Heart left ventricle (tissue), 16 donors: ENCODE data around the gene RAB3D. TPM values are rescaled to one million over a fixed set of nuclear protein-coding genes. Genes with fewer than 3 reads are reported as not detected.
A peak's percentile ranks its signal among the peaks of the same experiment; 100 is the strongest.

Source experiments
- ATAC-seq, 4 donors: fragments of 200-7000 bp; cut with Tn5 transposase; one replicate each; pipeline ENCODE4 v1.9.1; 2020 to 2022; ENCODE audit warnings: moderate library complexity in 4 of 4, mild to moderate bottlenecking in 3 of 4, moderate number of reproducible peaks in 1 of 4
- DNase-seq, 5 donors: peaks; one replicate each; pipeline ENCODE4 v3.0.0-alpha.2; 2020
- H3K27ac ChIP-seq, 12 donors: fragments of 200-600 bp; sonication (generic) in 4 of 12; one replicate each; pipeline versions ENCODE4 v1.5.0 to v1.8.0; 2016 to 2022; ENCODE audit warnings: mild to moderate bottlenecking in 2 of 12
- H3K27me3 ChIP-seq, 9 donors: fragments of 200-600 bp; sonication (generic) in 2 of 9; one replicate each; pipeline versions ENCODE4 v1.5.1 to v1.8.0; 2016 to 2022; ENCODE audit warnings: mild to moderate bottlenecking in 3 of 9
- H3K36me3 ChIP-seq, 9 donors: fragments of 200-600 bp; sonication (generic) in 2 of 9; one replicate each; pipeline versions ENCODE4 v1.5.0 to v1.8.0; 2018 to 2022; ENCODE audit warnings: mild to moderate bottlenecking in 2 of 9
- H3K4me1 ChIP-seq, 12 donors: fragments of 200-600 bp; sonication (generic) in 4 of 12; one replicate each; pipeline versions ENCODE4 v1.5.0 to v1.8.0; 2016 to 2022; ENCODE audit warnings: mild to moderate bottlenecking in 3 of 12
- H3K4me3 ChIP-seq, 12 donors: fragments of 200-600 bp; sonication (generic) in 4 of 12; one replicate each; pipeline versions ENCODE4 v1.5.0 to v1.8.0; 2017 to 2022; ENCODE audit warnings: mild to moderate bottlenecking in 9 of 12, moderate library complexity in 4 of 12
- H3K9me3 ChIP-seq, 12 donors: fragments of 200-600 bp; sonication (generic) in 4 of 12; one replicate each; pipeline versions ENCODE4 v1.5.0 to v1.8.0; 2016 to 2022; ENCODE audit warnings: mild to moderate bottlenecking in 1 of 12
- CTCF ChIP-seq, 12 donors: fragments of 200-600 bp; sonication (generic) in 4 of 12; IDR thresholded peaks; one replicate each; pipeline versions ENCODE4 v1.5.0 to v1.8.0; 2018 to 2022; ENCODE audit warnings: antibody characterized with exemption in 12 of 12, mild to moderate bottlenecking in 5 of 12
- POLR2A ChIP-seq, 2 donors: fragments of 450-650 bp; IDR thresholded peaks; one replicate each; pipeline ENCODE4 v1.6.1; 2017; ENCODE audit warnings: antibody characterized with exemption in 2 of 2, mild to moderate bottlenecking in 2 of 2, moderate library complexity in 2 of 2
- WGBS, 4 donors: extraction: QIAGEN DNeasy Blood & Tissue Kit in 2 of 4; methylation state at CpG; one replicate each; pipeline versions ENCODE4 v1.1.5 to v1.1.7; 2013 to 2018; 5-methylcytosine and 5-hydroxymethylcytosine counted together
- intact Hi-C, 10 donors: fragments of 100-400 bp; cut with DNase I; formaldehyde crosslinking; loops; one replicate each; pipeline versions ENCODE4 v1.11.1 to v1.14.2; 2022
- polyA plus RNA-seq, 2 donors: library from polyadenylated mRNA; stranded (reverse); fragments of 200-250 nt; gene quantifications; one replicate each; pipeline ENCODE4 v1.2.3, GENCODE V29; 2013
- total RNA-seq, 9 donors: library from RNA; depleted of rRNA in 2 of 9; stranded (reverse); fragments of >200 nt in 2 of 9; fragmentation: NEBNext Ultra II Directional in 3 of 9; extraction: Animal tissue kit (Norgen Biotek cat#: 25700) in 3 of 9; gene quantifications; one replicate each; pipeline versions ENCODE4 v1.1.0 to v1.2.4, GENCODE V29; 2016 to 2023
- donor health status: ischemic (EF 13 %, LVEDD 7.1; RV severe dilation, severe dysfunction).
- donor health status: healthy with polysubstance abuse.
- donor health status: DM: no; HTN: yes; CAD: no.
- donor health status: DM: no; HTN: no; CAD: no.
- donor health status: ischemic (EF 25% LVEDD 6.9; RV normal size, moderate dysfunction).
- donor health status: ischemic (EF 25% LVEDD 5.7; RV mildly dilated, moderate dysfunction).
- donor health status: healthy.
- donor health status: DM: yes; HTN: yes; CAD: no.
- donor health status: ischemic (EF 35%, LVEDD 5.7; RV mildly dilated, moderate dysfunction).
- donor health status: nonischemic (EF 11% LVEDD 7.7; RV severe dilation, severe dysfunction).
- donor health status: DM: yes; HTN: yes; CAD: no.
- donor health status: PGD.
- donor health status: ischemic (EF 29% LVEDD 5.4; RV normal size, mild dysfunction).
- donor health status: nonischemic (EF 23%, LVEDD 6.1; RV moderate dilation, normal function).

RAB3D gene
- total and polyA plus RNA-seq, 11 donors, result 2.5 to 15.1 (median 7.2) TPM

- peak in 2 of 5 donors; percentile 2 to 30 for DNase-seq
- peak overlapping the region; percentile 56 to 88 (median 77) for H3K4me3 ChIP-seq
- TF ChIP-seq CTCF (IDR thresholded peaks at IDR 0.05) (no peak), POLR2A (IDR thresholded peaks at IDR 0.05) (no peak)
- peaks cover 0 to 31% (median 8%) of the 10 kb centered on the region in 12 donors for H3K4me1 ChIP-seq
- intact Hi-C loops, result loop anchor here in 4 of 10 donors (1.0 to 5.0 kb wide), 3 partner anchors 36 to 44 kb away; partner anchors contain the start of gene TSPAN16 (in 2 of the 4)
- peaks cover 0 to 4% (median 0%) of the 10 kb centered on the region in 12 donors for H3K9me3 ChIP-seq
- ATAC-seq, result peak in 3 of 4 donors; percentile 2 to 11 (median 9)
- peak overlapping the region; percentile 41 to 85 (median 78) for H3K27ac ChIP-seq
- H3K27me3 ChIP-seq, result no peaks in the 10 kb centered on the region
- peaks cover 0 to 52% (median 30%) of the 10 kb centered on the region in 9 donors for H3K36me3 ChIP-seq
- 40 to 50% (median 44%) methylated on average over 18 to 21 of the region's 21 CpGs for WGBS, 4 donors
Observed at GRCh38 chr19:11338569-11339253, 746 bp downstream of the RAB3D start.

GRCh38 chr19:11338121-11338520 is 1.3 kb downstream of the RAB3D start:
- WGBS, 4 donors, result 84 to 95% (median 92%) methylated on average over 7 of the region's 7 CpGs
- Histone ChIP-seq H3K9me3 (peaks cover 0 to 4% (median 0%) of the 10 kb centered on the region in 12 donors), H3K36me3 (peaks cover 0 to 53% (median 36%) of the 10 kb centered on the region in 9 donors), H3K27ac (peak overlapping the region in 4 of 12 donors; percentile 76 to 85 (median 81)), H3K4me3 (peak overlapping the region in 5 of 12 donors; percentile 74 to 88 (median 79)), H3K27me3 (no peaks in the 10 kb centered on the region), H3K4me1 (peaks cover 0 to 27% (median 8%) of the 10 kb centered on the region in 12 donors)
- no peak for TF ChIP-seq POLR2A (IDR thresholded peaks at IDR 0.05)
- TF ChIP-seq CTCF (IDR thresholded peaks at IDR 0.05), result no peak
- DNase-seq, result peak in 1 of 5 donors; percentile 11
- ATAC-seq, result no peak
- intact Hi-C loops, result loop anchor here in 3 of 10 donors (5.0 kb wide), 2 partner anchors 36 to 41 kb away; partner anchors contain the start of gene TSPAN16 (in 2 of the 3)

GRCh38 chr19:11337080-11337479 is 2.4 kb downstream of the RAB3D start:
- no peaks in the 10 kb centered on the region for H3K27me3 ChIP-seq
- no peak overlapping the region for H3K4me3 ChIP-seq
- no peak overlapping the region for H3K27ac ChIP-seq
- DNase-seq, result peak in 1 of 5 donors; percentile 22
- peaks cover 0 to 4% (median 0%) of the 10 kb centered on the region in 12 donors for H3K9me3 ChIP-seq
- ATAC-seq, result no peak
- H3K36me3 ChIP-seq, result peaks cover 0 to 56% (median 46%) of the 10 kb centered on the region in 9 donors
- peaks cover 0 to 27% (median 8%) of the 10 kb centered on the region in 12 donors for H3K4me1 ChIP-seq
- WGBS, 4 donors, result 80 to 90% (median 86%) methylated on average over 14 of the region's 14 CpGs
- TF ChIP-seq CTCF (IDR thresholded peaks at IDR 0.05), result no peak
- intact Hi-C loops, result loop anchor here in 3 of 10 donors (5.0 kb wide), 2 partner anchors 35 to 40 kb away; partner anchors contain the start of gene TSPAN16 (in 2 of the 3)
